HG03066 (cell line): ENCODE data around the gene PLXNC1.

Experiments used
- ATAC-seq: cut with Tn5 transposase; IDR thresholded peaks from one replicate; pipeline ENCODE4 v1.9.1; 2021; ENCODE audit warnings: low read depth; ENCODE audit not compliant: unreplicated experiment

The PLXNC1 gene

DNA sequence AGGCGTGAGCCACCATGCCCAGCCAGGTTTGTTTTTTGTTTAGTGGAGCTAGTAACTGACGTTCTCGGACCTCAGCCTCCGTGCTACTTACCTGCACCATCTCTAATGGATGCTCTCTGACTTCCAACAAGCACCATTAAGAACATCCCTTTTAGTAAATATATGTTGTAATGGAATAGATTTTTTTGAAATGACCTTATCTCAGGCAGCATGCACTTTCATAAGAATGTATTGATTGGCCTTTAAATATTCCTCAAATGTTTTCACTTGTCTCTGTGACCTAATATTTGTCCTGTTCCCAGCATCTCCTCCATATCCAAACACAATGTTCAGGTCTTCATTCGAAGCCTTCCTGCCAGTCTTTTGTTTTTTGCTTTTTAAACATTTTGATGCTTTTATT is 51.7 kb downstream of the PLXNC1 start:
- no peak for ATAC-seq

DNA sequence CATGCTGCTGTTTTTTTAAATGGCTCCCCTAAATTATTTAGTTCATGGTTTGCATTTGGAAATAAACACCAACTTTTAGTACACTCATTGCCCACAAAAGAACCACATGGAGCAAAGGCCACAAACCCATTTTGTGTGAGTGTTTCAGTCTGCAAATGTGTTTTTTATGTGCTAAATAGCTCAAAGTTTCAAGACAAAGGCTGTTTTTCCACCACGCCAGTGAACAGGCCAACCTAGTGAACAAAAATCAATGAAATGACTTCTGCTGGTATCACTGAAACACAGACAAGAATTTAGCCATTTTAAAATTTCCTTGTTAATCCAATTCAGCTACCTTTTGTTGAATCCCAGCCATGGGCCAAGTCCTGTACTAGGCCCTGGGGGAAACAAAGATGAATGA is 52.3 kb downstream of the PLXNC1 start:
- ATAC-seq: no peak

DNA sequence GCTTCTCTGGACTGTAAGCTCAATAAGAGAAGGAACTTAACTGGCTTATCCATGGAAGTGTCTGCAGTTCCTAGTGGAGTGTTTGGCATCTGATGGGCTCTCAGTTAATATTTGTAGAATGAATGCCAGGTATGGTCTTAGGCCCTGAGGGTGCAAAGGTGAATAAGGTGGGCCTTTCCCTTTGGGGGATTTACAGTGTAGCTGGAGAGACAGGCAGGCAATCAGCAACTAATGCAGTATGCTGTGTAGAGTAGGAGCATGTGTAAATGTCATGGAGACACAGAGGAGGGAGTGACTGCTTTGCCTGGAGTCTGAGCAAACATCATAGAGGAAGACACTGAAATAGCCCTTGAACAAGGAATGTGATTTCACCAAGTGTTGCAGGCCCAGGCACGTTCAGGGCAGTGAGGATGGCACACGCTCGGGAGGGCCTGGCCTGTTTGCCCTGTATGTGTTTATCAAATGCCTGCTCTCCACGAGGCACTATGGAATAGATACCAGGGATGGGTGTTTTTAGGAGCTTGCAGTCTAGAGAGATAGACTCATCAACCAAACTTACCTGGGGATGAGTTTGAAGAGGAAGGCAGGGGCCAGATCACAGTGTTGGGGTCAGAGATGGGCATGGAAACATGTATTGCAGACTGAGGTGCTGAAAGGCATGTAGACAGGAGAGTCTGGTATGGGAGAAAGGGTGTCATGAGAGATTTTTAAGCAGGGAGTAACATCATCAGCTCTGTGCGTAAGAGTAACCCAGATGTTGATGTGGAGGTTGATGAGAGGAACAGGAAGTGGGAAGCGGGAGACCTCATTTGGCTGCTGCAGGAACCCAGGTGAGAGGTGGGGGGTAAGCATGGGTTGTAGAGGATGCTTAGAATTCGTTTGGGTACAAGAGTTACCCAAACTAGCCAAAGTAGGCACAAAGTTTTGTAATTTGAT is 54.1 kb downstream of the PLXNC1 start:
- no peak for ATAC-seq

DNA sequence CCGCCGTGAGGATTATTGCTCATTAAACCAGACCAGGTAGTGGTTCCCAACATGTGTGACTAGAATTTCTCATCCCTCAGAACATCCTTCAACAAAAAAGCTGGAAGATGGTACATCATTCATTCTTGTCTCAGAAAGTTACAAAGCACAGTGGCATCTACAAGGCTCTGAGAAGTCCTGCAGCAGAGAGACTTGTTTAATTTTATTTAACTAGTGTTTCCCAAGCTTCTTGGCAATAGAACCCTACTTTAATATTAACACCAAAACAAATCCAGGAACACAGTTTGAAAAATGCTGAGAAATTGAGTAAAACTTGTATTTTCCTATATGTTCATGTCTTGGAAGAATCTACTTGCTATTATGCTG is 54.8 kb downstream of the PLXNC1 start:
- ATAC-seq: no peak

DNA sequence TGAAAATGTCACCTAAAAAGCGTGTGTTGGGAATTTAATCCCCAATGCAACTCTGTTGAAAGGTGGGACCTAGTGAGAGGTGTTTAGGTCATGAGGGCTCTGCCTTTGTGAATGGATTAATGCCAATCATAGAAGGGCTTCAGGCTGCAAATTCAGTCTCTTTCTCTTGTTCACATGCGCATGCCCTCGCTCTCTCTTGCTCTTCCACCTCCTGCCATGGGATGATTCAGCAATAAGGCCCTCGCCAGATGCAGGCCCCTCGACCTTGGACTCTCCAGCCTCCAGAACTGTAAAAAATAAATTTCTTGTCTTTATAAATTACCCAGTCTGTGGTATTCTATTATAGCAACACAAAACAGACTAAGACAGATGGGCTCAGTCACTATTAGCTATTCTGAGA is 55.4 kb downstream of the PLXNC1 start:
- ATAC-seq: no peak

DNA sequence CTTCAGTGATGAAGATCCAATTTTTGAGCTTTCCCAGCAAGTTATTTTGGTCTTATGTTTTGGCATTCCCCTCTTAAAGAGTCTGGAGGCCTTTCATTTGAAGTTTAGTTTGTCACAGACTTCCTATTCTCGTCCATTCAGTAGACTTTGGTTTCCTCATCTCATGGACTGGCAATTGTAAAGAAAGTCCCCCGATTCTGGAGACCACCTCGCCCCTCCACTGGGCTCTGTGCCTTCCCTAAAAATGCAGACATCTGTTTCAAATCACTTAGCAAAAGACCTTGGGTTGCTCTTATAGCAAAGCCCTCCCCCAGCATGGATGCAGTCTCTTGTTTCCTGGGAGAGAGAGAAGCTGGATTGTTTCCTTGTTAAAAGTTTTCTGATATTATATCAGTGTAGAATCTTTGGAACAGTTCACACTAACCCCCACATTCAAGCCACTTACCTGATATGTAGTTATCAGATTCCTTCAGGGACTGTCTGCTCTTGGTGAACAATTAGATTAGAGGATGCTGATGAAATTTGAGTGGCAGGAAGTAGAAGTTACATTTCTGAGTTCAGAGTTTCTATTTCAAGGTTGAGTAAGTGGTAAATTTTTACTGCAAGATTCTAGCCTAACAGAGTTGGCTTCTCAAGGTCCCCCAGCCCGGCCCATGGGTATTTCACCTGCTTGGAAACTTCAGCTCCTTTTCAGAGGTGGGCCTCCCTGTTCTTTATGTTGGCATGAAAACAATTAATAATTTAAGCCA is 56.3 kb downstream of the PLXNC1 start:
- no peak for ATAC-seq

DNA sequence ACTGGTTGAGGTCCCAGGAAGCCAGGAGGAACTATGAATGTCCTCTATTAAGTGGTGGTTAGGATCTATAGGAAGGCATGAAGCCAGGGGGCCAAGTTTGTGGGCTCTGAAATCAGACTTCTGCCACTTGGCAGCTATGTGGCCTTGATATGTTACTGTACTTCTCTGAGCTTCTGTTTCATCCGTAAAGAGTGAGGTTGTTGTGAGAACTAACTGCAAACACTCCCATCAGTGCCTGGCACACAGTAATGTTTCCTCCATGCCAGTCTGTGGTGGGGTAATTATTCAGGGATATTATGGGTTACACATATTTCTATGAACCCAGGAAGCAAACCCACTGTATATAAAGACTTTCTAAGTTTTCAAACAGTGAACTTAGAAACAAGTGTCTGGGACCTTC is 57.4 kb downstream of the PLXNC1 start:
- no peak for ATAC-seq

DNA sequence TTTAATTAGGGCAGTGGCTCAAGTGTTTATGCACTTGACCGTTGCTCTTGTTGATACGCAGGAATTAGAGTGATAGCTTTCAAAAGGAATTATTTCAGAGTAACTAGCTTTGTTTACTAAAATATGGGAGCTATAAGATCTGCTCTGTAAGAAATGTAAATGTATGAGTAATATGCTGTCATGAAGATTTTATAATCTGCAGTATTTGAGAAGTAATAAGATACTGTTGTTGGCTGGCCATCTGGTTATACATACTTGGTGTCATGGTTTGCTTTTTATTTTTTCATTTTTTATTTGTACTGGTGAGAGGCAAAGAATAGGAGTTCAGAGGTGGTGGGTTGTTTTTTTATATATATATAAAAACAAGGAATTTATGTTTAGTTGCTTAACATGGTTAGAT is 58.5 kb downstream of the PLXNC1 start:
- no peak for ATAC-seq

DNA sequence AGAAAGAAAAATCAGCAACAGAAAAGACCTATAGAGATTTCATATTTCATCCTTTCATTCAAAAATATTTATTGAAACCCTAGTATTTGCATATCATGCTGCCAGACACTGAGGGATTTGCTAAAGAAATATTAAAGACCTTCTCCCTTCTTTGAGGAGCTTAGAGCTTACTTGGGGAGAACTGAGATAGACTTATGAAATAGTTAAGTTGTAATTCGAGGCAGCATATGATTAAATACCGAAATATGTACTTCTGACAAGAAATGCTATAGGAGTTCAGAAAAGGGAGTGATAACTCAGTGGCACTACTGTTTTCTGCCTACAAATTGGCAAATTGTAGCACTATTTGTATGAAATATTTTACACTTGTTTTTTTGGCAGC is 59.1 kb downstream of the PLXNC1 start:
- ATAC-seq: no peak

DNA sequence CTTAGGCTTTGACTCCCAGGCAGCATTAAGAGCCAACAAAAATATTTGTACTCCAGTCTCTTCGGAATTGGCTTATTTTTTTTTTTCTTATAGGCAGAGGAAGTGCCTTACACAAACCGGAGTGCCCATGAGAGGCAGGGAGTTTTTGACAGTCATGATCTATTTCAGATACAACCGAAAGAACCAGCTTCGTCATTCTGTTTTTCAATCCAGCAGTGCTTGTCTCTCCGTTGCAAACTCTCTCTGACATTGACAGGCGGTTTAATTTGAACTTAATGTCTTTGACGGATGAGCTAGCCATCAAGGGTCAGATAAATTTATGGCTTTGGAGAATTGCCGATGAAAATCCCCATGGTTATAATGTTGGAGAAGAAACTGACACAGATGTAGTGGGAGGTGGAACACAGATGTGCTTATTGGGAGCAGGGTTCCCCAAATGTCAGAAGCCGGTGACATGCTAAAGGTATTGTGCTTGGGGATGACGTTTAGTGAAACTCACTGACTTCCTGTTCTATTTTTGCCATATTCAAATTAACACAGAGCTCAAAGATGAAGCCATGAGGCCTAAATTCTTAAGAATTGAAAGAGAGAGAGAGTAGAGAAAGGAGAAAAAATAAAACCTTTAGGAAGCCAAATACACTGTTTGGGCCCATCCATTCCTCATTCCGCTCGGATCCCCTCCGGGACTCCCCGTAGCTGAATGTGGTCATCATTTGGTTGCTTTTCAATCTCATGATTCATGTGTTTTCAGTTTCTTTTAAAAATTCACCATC is 59.7 kb downstream of the PLXNC1 start:
- ATAC-seq: peak; percentile 77

DNA sequence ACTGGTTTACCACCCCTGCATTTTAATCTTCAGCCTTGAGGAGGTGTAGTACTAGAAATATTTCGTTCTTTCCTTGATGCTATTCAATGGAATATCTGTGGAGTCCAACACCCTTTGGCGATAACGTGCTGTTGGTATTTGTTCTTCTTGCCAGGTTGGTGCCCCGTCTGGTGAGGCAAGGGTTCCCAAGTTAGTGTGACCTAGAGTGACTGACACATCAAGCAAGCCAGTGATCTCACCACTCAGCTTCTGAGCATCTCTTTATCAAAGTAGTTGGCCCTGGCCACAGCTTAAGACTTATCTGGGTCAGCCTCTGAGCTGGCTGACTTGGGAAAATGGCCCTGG is 60.2 kb downstream of the PLXNC1 start:
- ATAC-seq: peak; percentile 32

DNA sequence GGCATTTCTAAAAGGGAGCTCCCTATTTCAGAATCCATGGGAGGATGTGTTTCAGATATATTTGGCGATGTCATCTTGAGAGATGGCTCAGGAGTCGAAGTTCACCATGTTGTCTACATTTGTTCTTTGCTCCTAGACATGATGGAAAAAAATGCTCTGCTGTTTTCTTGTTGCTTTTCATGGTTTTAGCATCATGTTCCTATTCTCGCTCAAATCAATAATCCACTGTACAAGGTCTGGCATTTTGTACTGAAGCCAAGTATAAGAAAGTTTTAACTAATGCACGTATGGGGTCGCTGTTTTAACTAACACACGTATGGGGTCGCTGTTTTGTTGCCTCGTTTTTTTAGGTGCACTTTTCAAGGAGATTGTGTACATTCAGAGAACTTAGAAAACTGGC is 60.9 kb downstream of the PLXNC1 start:
- ATAC-seq: no peak

DNA sequence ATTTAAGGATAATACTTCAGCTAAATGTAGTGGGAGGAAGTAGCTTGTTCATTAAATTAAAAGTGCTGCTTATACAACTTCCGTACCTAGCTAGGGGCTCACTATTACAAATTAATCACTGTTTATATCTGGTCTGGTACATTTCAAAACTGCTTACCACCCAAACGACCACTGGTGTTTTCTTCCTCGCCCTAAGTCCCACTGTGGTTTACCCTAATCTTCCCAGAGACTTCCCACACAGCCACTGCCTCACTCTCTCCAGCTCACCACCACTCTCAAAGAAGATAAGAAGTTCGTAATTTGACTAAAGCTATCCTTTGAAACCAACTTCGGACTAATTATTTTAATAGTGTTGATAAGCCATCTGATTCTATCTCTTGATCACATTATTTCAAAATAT is 62.6 kb downstream of the PLXNC1 start:
- ATAC-seq: no peak

DNA sequence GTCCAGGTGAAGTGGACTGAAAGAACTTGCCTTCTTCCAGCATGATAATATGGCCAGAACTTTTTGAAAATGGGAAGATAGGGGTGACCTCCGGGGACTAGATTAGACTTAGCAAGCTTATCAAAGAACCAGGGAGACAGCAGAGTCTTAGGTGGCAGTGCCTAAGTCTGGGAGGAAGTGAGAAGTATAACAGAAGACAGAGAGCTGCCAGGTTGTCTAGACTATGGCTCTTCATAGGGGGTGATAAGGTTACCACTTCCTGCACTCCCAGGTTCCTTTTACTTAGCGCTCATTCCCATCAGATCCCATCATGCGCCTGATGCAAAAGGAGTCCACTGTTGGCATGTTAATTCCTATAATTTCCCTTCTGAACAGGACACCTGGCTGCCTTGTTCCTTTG is 69.9 kb downstream of the PLXNC1 start:
- no peak for ATAC-seq

DNA sequence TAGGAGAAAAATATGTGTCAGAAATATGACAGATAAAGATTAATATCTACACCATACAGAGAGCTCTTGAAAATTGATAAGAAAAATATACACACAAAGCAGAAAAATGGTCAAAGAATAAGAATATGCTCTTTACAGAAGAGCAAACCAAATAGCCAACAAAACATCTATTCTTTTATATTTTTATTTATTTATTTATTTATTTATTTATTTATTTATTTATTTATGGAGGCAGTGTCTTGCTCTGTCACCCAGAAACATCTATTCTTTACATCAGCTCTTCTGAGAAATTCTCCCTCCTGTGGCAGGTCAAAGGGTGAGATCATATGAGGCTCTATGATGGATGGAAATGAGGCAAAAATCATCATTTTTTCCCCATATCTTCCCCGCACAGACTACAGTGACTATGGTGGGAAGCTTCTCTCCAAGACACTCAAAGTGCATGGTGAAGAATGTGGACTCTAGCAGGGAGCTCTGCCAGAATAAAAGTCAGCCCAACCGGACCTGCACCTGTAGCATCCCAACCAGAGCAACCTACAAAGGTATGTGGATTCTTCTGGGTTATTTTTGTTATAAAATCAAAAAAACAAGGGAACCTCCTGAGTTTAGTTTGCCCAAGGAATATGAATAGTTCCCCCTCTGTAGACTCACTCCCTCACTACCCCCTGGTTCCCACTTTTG is 71.4 kb downstream of the PLXNC1 start:
- no peak for ATAC-seq

DNA sequence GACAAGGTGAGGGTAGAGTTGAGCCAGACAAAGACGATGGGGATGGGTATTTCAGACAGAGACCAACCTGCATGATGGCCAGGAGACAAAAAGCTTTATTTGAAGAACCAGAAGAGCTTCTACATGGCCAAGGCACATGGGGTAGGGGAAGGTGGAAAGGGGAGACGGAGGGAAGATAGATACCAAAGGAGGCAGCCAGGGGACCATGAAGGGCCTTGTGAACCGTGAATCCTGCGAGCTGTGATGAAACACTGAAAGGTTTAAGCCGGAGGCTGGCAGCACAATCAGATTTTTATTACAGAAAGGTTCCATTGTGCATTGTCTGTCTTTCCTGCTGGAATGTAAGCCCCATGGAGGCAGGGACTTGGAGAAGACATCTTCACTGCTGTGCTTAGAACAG is 72.4 kb downstream of the PLXNC1 start:
- no peak for ATAC-seq

DNA sequence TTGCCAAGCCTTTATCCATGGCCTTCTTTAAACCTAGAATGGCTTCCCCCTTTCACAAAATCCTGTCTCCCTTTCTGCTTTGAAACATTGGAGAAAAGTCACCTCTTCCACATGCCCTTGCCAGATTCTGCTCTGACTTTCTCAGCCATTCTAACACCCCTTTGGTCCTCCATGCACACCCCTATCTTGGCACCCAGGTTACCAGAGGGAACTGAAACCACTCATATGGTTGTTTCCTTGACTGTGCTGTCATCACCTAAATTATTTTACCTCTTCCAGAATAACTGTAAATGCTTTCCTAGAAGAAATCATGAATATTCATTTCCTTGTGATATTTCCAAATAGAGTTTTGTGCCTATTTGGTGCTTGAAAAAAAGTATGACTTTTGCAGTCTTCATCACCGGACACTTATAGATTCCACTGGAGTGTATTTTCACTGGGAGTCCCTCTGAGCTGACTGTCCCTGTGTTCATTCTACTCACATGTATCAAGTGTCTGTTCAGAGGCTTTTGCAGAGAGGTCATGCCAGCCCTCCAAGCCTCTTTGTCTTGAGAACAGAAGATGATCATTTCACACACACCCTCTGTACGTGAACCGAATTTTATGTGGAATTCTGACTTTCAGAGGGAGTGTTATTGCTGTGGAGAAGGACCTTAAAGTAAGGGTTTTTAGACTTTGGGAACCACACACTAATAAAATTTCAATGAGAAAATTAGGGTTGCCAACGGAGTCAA is 74.1 kb downstream of the PLXNC1 start:
- no peak for ATAC-seq

DNA sequence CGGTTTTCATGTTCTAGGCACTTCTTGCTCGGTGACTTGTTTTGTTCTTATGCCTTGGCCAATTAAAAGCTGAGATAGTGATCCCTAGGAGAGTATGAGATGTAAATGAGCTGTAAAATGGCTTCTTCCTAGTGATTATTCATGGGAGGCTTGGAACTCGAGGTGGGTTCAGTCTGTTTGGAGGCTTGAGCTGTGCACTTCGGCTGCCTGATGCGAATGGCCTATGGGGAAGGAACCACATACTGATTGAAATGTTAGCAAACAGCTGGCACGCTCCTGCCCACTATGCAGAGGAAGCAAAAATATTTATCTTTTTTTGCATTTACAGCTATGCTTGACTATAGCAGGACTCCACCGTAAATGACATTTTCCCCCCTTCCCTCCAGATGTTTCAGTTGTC is 75.5 kb downstream of the PLXNC1 start:
- ATAC-seq: no peak

DNA sequence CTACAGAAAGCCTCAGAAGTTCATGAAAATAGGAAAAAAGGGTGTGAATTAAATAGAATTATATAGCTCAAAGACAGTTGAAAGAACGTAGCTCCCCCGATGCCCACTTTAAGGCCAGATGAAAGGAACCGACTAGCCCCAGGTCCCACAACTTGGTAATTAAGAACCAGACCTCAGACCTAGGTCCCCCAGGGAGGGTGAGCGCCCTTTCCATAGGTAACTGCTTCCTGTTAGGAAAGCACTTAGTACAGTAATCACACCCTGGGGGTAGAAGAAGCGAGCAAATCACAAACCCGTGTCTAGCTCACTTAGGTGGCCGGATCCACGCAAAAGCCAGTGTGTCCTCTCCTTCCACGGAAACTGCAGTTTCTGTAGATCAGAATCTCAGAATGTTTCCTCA is 77.1 kb downstream of the PLXNC1 start:
- ATAC-seq: no peak

DNA sequence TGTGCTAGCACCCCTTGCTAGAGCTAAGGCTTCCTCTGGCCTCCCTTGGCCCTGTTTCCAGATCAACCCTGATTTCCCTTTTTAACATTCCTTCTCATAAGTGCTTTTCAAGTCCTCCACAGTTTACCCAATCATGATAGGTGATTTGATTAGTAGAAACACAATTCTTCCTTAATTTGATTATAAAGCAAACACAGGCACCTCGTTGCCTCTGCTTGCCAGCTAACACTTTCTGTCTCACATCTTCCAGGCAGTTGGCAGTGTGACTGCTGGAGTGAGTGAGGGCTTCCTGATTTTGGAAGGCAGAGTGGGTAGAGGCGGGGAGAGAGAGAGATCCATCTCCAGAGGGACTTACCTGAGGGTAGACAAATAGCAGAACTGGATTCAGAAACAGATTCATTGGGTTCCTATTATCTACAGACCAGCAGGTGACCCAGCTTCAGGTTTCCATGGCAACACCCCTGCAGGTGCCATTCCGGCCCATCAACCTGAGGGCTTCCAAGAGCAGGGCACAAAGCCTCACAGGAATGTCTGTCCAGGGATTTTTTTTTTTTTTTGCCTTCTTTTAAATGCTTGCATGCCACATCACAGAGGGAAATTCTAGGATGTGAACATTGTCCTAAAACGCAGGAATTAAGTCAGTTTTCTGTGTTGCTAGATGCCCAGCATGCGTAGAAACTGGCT is 77.7 kb downstream of the PLXNC1 start:
- ATAC-seq: no peak
